HEK293 (cell line): ENCODE measurements around the gene EFCAB6.

Experiments used
- YY1 ChIP-seq: fragments of 450-650 bp; formaldehyde crosslinking; IDR thresholded peaks from 2 replicates; pipeline ENCODE4 v1.5.1; 2018; ENCODE audit warnings: missing biosample characterization, missing genetic modification characterization
- ZBTB17 ChIP-seq: fragments of 450-650 bp; formaldehyde crosslinking; IDR thresholded peaks from 2 replicates; pipeline ENCODE4 v1.5.1; 2016; ENCODE audit warnings: missing biosample characterization, missing genetic modification characterization
- ZBTB21 ChIP-seq: fragments of 450-650 bp; formaldehyde crosslinking; IDR thresholded peaks from 2 replicates; pipeline ENCODE4 v1.5.1; 2017; ENCODE audit warnings: missing biosample characterization, missing genetic modification characterization
- ZFP37 ChIP-seq: fragments of 450-650 bp; formaldehyde crosslinking; IDR thresholded peaks from 2 replicates; pipeline ENCODE4 v1.5.1; 2016; ENCODE audit warnings: missing biosample characterization, missing genetic modification characterization
- ZNF362 ChIP-seq: fragments of 450-650 bp; formaldehyde crosslinking; IDR thresholded peaks from 2 replicates; pipeline ENCODE4 v1.5.1; 2016; ENCODE audit warnings: missing biosample characterization, missing genetic modification characterization
- TF ChIP-seq, protein P1 (sequence below): fragments of 450-650 bp; formaldehyde crosslinking; IDR thresholded peaks from 2 replicates; pipeline ENCODE4 v1.5.1; 2016; ENCODE audit warnings: missing biosample characterization, missing genetic modification characterization

GRCh38 chr22:43843783-43844530 lies 31.9 kb upstream of the EFCAB6 start:
- TF ChIP-seq ZFP37 (tag by site-specific recombination): no peak
- TF ChIP-seq, protein P1, sequence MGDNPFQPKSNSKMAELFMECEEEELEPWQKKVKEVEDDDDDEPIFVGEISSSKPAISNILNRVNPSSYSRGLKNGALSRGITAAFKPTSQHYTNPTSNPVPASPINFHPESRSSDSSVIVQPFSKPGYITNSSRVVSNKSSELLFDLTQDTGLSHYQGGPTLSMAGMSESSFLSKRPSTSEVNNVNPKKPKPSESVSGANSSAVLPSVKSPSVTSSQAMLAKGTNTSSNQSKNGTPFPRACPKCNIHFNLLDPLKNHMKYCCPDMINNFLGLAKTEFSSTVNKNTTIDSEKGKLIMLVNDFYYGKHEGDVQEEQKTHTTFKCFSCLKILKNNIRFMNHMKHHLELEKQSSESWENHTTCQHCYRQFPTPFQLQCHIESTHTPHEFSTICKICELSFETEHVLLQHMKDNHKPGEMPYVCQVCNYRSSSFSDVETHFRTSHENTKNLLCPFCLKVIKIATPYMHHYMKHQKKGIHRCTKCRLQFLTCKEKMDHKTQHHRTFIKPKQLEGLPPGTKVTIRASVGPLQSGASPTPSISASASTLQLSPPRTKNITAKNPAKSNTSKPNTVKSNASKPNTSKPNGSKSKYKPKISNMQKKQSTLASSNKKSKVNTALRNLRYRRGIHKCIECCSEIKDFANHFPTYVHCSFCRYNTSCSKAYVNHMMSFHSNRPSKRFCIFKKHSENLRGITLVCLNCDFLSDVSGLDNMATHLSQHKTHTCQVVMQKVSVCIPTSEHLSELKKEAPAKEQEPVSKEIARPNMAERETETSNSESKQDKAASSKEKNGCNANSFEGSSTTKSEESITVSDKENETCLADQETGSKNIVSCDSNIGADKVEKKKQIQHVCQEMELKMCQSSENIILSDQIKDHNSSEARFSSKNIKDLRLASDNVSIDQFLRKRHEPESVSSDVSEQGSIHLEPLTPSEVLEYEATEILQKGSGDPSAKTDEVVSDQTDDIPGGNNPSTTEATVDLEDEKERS (tag by site-specific recombination): no peak
- no peak for TF ChIP-seq YY1 (tag by site-specific recombination)
- no peak for TF ChIP-seq ZBTB17 (tag by site-specific recombination)
- TF ChIP-seq ZNF362 (tag by site-specific recombination): no peak
- no peak for TF ChIP-seq ZBTB21 (tag by site-specific recombination)
